Tongue (tissue), 2 donors: Measurements from ENCODE around the gene MMP25. TPM values are rescaled to one million over a fixed set of nuclear protein-coding genes. Genes with fewer than 3 reads are reported as not detected.
"Not testable (repeated sequence)": the region's sequence is repeated elsewhere in the genome, so short reads cannot be mapped to it uniquely, and the experiment has no call there.

ENCODE experiments used
- DNase-seq: peaks from one replicate; pipeline ENCODE4 v3.0.0-alpha.2; 2015
- total RNA-seq: library from RNA; depleted of rRNA; stranded (reverse); fragments of >200 nt; gene quantifications from one replicate; pipeline ENCODE4 v1.2.3, GENCODE V29; 2014

Gene MMP25
- total RNA-seq, 1 donor from 2014 or later: 0.41 TPM

- no peak for DNase-seq
Observed at GRCh38 chr16:3030222-3031212, 15.8 kb upstream of the MMP25 start.

GRCh38 chr16:3032624-3033023 is 13.7 kb upstream of the MMP25 start:
- DNase-seq: no peak

- no peak for DNase-seq
Observed at GRCh38 chr16:3035289-3035971, 10.9 kb upstream of the MMP25 start.

DNA sequence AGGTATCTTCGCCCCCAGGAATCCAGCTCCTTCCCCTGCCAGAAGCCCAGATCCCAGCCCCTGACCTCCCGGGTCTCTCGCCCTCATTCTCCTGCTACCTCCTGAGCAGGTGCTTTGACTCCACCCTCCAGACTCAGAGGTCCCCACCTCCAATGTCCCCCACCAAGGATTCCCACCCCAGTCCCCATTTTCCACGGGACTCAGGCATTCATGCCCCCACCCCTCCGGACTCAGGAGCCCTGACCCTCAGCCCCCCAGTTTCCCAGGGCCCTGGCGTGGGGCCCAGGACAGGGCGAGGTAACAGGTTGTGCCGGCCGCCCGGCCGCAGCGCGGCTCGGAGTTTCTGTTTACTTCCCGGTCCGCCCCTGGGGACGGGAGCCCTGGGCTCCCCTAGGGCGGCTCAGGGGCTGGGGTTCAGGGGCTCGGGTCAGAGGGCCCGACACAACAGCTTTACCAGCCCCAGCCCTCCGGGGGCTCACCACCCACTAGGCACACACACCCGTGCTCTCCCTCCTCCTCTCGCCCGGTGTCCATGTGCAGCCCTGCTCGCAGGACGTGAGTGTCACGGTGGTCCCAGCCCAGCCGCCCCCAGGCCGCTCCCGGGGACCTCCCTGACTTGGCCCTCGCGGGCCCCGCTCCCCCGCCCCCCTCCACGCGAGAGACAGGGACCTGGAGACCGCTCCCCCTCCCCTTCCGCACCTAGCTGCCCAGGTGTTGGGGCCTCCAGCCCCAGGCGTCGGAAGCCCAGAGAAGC is 10.2 kb upstream of the MMP25 start:
- no peak for DNase-seq

DNA sequence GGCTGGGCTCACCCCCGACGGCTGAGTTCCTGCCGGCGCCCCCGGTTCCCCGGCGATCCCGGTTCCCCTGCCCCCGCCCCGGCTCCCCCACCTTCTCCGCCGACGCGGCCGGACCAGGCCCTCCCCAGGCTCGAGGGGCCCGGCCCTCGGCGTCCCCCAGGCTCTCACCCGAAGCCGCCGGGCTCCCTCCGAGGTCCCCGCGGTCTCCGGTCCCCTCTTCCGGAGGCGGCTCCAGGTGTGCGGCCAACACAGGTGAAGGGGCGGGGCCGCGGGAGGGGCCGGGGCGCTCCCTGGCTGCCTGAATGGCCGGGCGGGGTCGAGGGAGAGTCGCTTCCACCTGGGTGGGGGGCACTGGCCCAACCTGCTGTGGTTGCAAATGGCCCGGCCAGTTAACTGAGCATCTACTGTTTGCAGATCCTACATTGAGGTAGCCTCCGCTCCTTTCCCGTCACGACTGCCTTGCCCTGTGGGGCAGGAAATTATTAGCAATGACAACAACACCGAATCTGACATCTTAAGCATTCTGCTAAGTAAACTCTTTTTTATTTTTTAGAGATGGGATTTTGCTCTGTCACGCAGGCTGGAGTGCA is 9.5 kb upstream of the MMP25 start, which contains the start of gene BICDL2:
Gene BICDL2, minus strand, starts transcription at position 219 of the 590 bp plus-strand sequence. CDS start 1,448 bp downstream, outside the sequence.
- DNase-seq: no peak

DNA sequence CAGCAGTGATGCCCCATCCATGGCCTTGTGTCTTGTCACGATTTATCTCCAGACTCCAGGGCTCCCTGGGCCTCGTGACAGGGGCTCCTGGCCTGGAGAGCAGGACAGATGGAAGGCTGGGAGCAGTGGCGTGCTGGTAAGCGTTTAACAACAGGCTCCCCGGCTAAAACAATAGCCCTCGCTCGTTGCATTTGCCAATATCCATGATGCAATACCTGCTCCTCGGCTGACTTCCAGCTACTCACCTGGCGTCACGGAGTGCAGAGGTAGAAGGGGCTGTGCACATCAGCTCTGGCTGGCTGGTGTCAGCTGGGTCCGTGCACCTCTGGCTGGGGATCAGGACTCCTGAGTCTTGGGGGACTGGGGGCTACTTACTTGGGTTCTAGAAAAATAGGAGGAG is 8.1 kb upstream of the MMP25 start:
- DNase-seq: no peak

- DNase-seq: no peak
Observed at GRCh38 chr16:3038896-3039295, 7.5 kb upstream of the MMP25 start.

DNA sequence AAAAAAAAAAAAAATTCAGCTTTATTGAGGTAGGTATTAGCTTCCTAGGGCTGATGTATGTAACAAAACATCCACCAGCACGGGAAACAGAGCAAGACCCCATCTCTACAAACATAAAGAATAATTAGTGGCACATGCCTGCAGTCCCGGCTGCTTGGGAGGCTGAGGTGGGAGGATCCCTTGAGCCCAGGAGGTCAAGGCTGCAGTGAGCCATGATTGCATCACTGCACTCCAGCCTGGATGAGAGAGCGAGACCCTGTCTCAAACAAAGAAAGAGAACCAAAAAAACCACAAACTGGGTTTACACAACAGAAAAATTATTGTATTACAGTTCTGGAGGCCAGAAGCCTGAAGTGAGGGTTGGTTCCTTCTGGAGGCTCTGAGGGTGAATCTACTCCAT is 4.0 kb upstream of the MMP25 start:
- DNase-seq: no peak

- DNase-seq: no peak
Observed at GRCh38 chr16:3044708-3045107, 1.7 kb upstream of the MMP25 start.

- no peak for DNase-seq
Observed at GRCh38 chr16:3046641-3047386, 453 bp downstream of the MMP25 start.

DNA sequence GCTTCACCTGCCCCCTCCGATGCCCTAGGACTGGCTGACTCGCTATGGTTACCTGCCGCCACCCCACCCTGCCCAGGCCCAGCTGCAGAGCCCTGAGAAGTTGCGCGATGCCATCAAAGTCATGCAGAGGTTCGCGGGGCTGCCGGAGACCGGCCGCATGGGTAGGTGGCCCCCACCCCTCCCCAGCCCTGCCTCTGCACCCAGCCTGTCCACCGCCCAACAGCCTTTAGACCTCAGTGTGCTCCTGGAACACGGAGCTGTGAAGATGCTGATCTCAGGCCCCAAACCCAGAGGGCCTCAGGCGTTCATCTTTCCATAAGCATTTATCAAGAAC is 993 bp downstream of the MMP25 start:
- no peak for DNase-seq

- no peak for DNase-seq
Observed at GRCh38 chr16:3049921-3050481, 3.6 kb downstream of the MMP25 start.

GRCh38 chr16:3050487-3050886 is 4.1 kb downstream of the MMP25 start:
- no peak for DNase-seq

DNA sequence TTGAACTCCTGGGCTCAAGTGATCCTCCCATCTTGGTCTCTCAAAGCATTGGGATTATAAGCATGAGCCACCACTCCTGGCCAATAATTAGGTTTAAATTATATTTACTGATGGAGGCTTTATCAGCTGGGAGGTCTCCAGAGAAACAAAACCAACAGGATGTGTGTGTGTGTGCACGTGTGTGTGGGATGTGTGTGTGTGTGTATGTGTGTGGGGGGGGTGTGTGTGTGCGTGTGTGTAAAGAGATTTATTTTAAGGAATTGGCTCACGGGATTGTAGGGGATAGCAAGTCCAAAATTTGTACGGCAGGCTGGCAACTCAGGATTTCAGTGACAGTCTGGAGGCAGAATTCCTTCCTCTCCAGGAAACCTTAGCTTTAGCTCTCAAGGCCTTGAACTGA is 4.6 kb downstream of the MMP25 start:
- DNase-seq: no peak

GRCh38 chr16:3051494-3051893 is 5.1 kb downstream of the MMP25 start:
- DNase-seq: no peak

DNA sequence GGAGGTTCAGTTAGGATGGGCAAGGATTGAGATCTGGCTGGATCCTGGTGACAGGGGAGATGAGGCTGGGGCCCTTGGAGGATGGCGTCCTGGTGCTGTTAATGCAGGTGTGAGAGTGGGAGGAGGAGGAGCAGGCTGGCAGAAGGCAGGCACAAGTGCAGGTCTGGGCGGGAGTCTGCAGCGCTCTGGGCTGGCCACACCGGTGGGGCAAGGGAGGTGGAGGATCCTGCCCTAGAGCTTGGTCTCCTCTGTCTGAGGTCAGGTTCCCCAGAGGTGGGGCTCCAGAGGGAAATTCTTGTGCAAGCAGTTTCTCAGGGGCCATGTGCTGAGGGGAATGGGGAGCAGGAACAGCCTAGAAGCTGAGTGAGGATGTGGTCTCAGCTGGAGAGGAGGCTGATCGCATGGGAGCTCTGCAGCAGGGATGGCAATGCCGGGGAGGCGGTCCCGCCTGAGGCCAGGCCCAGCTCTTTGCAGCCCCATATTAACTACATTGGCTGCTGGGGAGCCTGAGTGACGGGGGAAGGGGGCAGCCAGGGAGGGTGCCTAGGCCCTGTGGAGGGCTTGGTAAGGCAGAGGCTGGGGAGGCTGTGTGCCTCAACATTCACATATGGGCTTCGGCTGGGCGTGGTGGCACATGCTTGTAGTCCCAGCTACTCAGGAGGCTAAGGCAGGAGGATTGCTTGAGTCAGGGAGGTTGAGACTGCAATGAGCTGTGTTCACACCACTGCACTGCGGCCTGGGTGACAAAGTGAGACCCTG is 6.4 kb downstream of the MMP25 start:
- DNase-seq: not testable (repeated sequence)

GRCh38 chr16:3053330-3053710 is 7.0 kb downstream of the MMP25 start:
- not testable (repeated sequence) for DNase-seq

GRCh38 chr16:3054965-3055733 is 8.8 kb downstream of the MMP25 start:
- no peak for DNase-seq

DNA sequence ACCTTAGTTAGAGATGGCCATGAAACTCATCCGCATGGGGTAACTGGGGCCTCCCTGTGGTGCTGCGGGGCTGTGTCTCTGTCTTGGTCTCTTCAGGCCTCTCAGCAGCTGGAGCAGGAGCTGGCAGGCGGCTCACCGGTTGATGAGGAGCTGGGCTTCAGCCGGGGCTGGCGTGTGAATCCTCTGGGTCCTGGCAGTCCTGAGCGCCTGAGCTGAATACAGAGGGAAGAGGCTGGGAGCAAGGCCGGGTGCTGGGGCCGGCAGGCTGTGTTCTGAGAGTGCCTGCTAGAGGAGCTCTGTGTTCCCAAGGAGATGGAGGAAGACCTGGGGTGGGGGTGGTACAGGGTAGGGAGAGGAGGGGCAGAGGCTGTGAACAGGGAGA is 9.4 kb downstream of the MMP25 start:
- DNase-seq: not testable (repeated sequence)
